Femur (tissue), 1 donor: ENCODE measurements around the gene MATR3.

Source experiments
- DNase-seq: peaks from one replicate; pipeline ENCODE4 v3.0.0-alpha.2; 2017

The MATR3 gene

GRCh38 chr5:139358064-139358463 lies 64.5 kb downstream of the MATR3 start:
- DNase-seq = no peak

- DNase-seq = no peak
Observed at GRCh38 chr5:139360384-139360783, 66.8 kb downstream of the MATR3 start.

GRCh38 chr5:139361835-139362429 lies 68.4 kb downstream of the MATR3 start:
- DNase-seq = no peak

GRCh38 chr5:139363937-139364336 lies 70.4 kb downstream of the MATR3 start:
- no peak for DNase-seq

GRCh38 chr5:139364466-139364865 lies 70.9 kb downstream of the MATR3 start:
- DNase-seq = no peak

- DNase-seq = no peak
Observed at GRCh38 chr5:139368613-139369012, 75.1 kb downstream of the MATR3 start.

- no peak for DNase-seq
Observed at GRCh38 chr5:139369181-139369580, 75.6 kb downstream of the MATR3 start.

GRCh38 chr5:139371482-139372435 lies 78.2 kb downstream of the MATR3 start:
- peak; percentile 36 for DNase-seq

- no peak for DNase-seq
Observed at GRCh38 chr5:139374909-139375308, 81.4 kb downstream of the MATR3 start.

- DNase-seq = no peak
Observed at GRCh38 chr5:139376364-139376763, 82.8 kb downstream of the MATR3 start.

- DNase-seq = no peak
Observed at GRCh38 chr5:139377226-139377625, 83.7 kb downstream of the MATR3 start.

GRCh38 chr5:139378101-139378825 lies 84.7 kb downstream of the MATR3 start:
- DNase-seq = no peak

GRCh38 chr5:139378941-139379361 lies 85.4 kb downstream of the MATR3 start:
- no peak for DNase-seq

- DNase-seq = no peak
Observed at GRCh38 chr5:139379626-139380449, 86.3 kb downstream of the MATR3 start.
